ENCODE results near the gene MYCBPAP.
"Not testable (repeated sequence)": the region's sequence is repeated elsewhere in the genome, so short reads cannot be mapped to it uniquely, and the experiment has no call there.

The MYCBPAP gene

GRCh38 chr17:50466371-50467113 lies 41.7 kb upstream of the MYCBPAP start:
- Histone ChIP-seq H3K4me1 (ENCODE audit: insufficient read depth, low read length) (peaks cover 9% of the 10 kb centered on the region), H3K4me3 (ENCODE audit: low read depth in 1 of 2, low read length in 2 of 2) (no peak overlapping the region), H3K36me3 (ENCODE audit: insufficient read depth, low read length) (no peaks in the 10 kb centered on the region), H3K9me3 (ENCODE audit: low read length) (no peaks in the 10 kb centered on the region), H3K27ac (ENCODE audit: low read depth, low read length) (no peak overlapping the region), H3K9ac (ENCODE audit: low read length) (no peak overlapping the region), H3K27me3 (ENCODE audit: control insufficient read depth in 1 of 2, insufficient read depth in 2 of 2, low read length in 2 of 2) (peaks cover 11 to 17% of the 10 kb centered on the region in 2 donors)

- Histone ChIP-seq H3K4me3 (ENCODE audit: low read depth in 1 of 2, low read length in 2 of 2) (no peak overlapping the region), H3K27ac (ENCODE audit: low read depth, low read length) (no peak overlapping the region), H3K9me3 (ENCODE audit: low read length) (no peaks in the 10 kb centered on the region), H3K9ac (ENCODE audit: low read length) (no peak overlapping the region), H3K36me3 (ENCODE audit: insufficient read depth, low read length) (no peaks in the 10 kb centered on the region), H3K27me3 (ENCODE audit: control insufficient read depth in 1 of 2, insufficient read depth in 2 of 2, low read length in 2 of 2) (peaks cover 11 to 17% of the 10 kb centered on the region in 2 donors), H3K4me1 (ENCODE audit: insufficient read depth, low read length) (peaks cover 9% of the 10 kb centered on the region)
These were observed 41.0 kb upstream of the MYCBPAP start for GRCh38 chr17:50467114-50467854.

GRCh38 chr17:50467855-50468303 lies 40.4 kb upstream of the MYCBPAP start:
- H3K4me3 ChIP-seq (ENCODE audit: low read depth in 1 of 2, low read length in 2 of 2): no peak overlapping the region
- H3K36me3 ChIP-seq (ENCODE audit: insufficient read depth, low read length): no peaks in the 10 kb centered on the region
- no peak overlapping the region for H3K27ac ChIP-seq (ENCODE audit: low read depth, low read length)
- H3K27me3 ChIP-seq (ENCODE audit: control insufficient read depth in 1 of 2, insufficient read depth in 2 of 2, low read length in 2 of 2): peaks cover 11 to 17% of the 10 kb centered on the region in 2 donors
- H3K9me3 ChIP-seq (ENCODE audit: low read length): no peaks in the 10 kb centered on the region
- no peak overlapping the region for H3K9ac ChIP-seq (ENCODE audit: low read length)
- peaks cover 9% of the 10 kb centered on the region for H3K4me1 ChIP-seq (ENCODE audit: insufficient read depth, low read length)

- H3K27ac ChIP-seq (ENCODE audit: low read depth, low read length): no peak within 1 kb of the TSS
- H3K27me3 ChIP-seq (ENCODE audit: control insufficient read depth in 1 of 2, insufficient read depth in 2 of 2, low read length in 2 of 2): peaks cover 11 to 17% of the 10 kb centered on the region in 2 donors
- no peaks in the 10 kb centered on the region for H3K36me3 ChIP-seq (ENCODE audit: insufficient read depth, low read length)
- H3K4me1 ChIP-seq (ENCODE audit: insufficient read depth, low read length): peaks cover 9% of the 10 kb centered on the region
- no peaks in the 10 kb centered on the region for H3K9me3 ChIP-seq (ENCODE audit: low read length)
- H3K4me3 ChIP-seq (ENCODE audit: low read depth in 1 of 2, low read length in 2 of 2): peak within 1 kb of the TSS in 1 of 2 donors; percentile 7
- no peak within 1 kb of the TSS for H3K9ac ChIP-seq (ENCODE audit: low read length)
These were observed 39.7 kb upstream of the MYCBPAP start, which contains the start of gene CHAD for GRCh38 chr17:50468304-50469207. Gene CHAD (minus strand): TSS chr17:50468880. CDS start chr17:50468813, 67 bp downstream.

- Histone ChIP-seq H3K27ac (ENCODE audit: low read depth, low read length) (no peak overlapping the region), H3K27me3 (ENCODE audit: control insufficient read depth in 1 of 2, insufficient read depth in 2 of 2, low read length in 2 of 2) (peaks cover 11 to 17% of the 10 kb centered on the region in 2 donors), H3K9me3 (ENCODE audit: low read length) (no peaks in the 10 kb centered on the region), H3K36me3 (ENCODE audit: insufficient read depth, low read length) (no peaks in the 10 kb centered on the region), H3K9ac (ENCODE audit: low read length) (no peak overlapping the region), H3K4me1 (ENCODE audit: insufficient read depth, low read length) (peaks cover 9% of the 10 kb centered on the region), H3K4me3 (ENCODE audit: low read depth in 1 of 2, low read length in 2 of 2) (no peak overlapping the region)
These were observed 39.0 kb upstream of the MYCBPAP start for GRCh38 chr17:50469208-50469605.

GRCh38 chr17:50469671-50470305 lies 38.5 kb upstream of the MYCBPAP start:
- no peaks in the 10 kb centered on the region for H3K36me3 ChIP-seq (ENCODE audit: insufficient read depth, low read length)
- H3K27me3 ChIP-seq (ENCODE audit: control insufficient read depth in 1 of 2, insufficient read depth in 2 of 2, low read length in 2 of 2): peaks cover 11 to 17% of the 10 kb centered on the region in 2 donors
- no peak overlapping the region for H3K27ac ChIP-seq (ENCODE audit: low read depth, low read length)
- peaks cover 9% of the 10 kb centered on the region for H3K4me1 ChIP-seq (ENCODE audit: insufficient read depth, low read length)
- H3K9ac ChIP-seq (ENCODE audit: low read length): no peak overlapping the region
- H3K9me3 ChIP-seq (ENCODE audit: low read length): no peaks in the 10 kb centered on the region
- H3K4me3 ChIP-seq (ENCODE audit: low read depth in 1 of 2, low read length in 2 of 2): no peak overlapping the region

GRCh38 chr17:50470426-50470825 lies 37.8 kb upstream of the MYCBPAP start:
- H3K27ac ChIP-seq (ENCODE audit: low read depth, low read length): no peak overlapping the region

GRCh38 chr17:50471009-50471905 lies 37.0 kb upstream of the MYCBPAP start:
- H3K4me3 ChIP-seq (ENCODE audit: low read depth in 1 of 2, low read length in 2 of 2): no peak overlapping the region
- no peaks in the 10 kb centered on the region for H3K36me3 ChIP-seq (ENCODE audit: insufficient read depth, low read length)
- H3K27ac ChIP-seq (ENCODE audit: low read depth, low read length): no peak overlapping the region
- no peaks in the 10 kb centered on the region for H3K9me3 ChIP-seq (ENCODE audit: low read length)
- peaks cover 9% of the 10 kb centered on the region for H3K4me1 ChIP-seq (ENCODE audit: insufficient read depth, low read length)
- H3K27me3 ChIP-seq (ENCODE audit: control insufficient read depth in 1 of 2, insufficient read depth in 2 of 2, low read length in 2 of 2): peaks cover 11 to 17% of the 10 kb centered on the region in 2 donors
- H3K9ac ChIP-seq (ENCODE audit: low read length): no peak overlapping the region

More at GRCh38 chr17:50470426-50470825, 37.8 kb upstream of the MYCBPAP start:
- H3K4me3 ChIP-seq (ENCODE audit: low read depth in 1 of 2, low read length in 2 of 2): no peak overlapping the region
- peaks cover 9% of the 10 kb centered on the region for H3K4me1 ChIP-seq (ENCODE audit: insufficient read depth, low read length)
- no peaks in the 10 kb centered on the region for H3K9me3 ChIP-seq (ENCODE audit: low read length)
- no peaks in the 10 kb centered on the region for H3K36me3 ChIP-seq (ENCODE audit: insufficient read depth, low read length)
- H3K9ac ChIP-seq (ENCODE audit: low read length): no peak overlapping the region
- peaks cover 11 to 17% of the 10 kb centered on the region in 2 donors for H3K27me3 ChIP-seq (ENCODE audit: control insufficient read depth in 1 of 2, insufficient read depth in 2 of 2, low read length in 2 of 2)

- H3K9ac ChIP-seq (ENCODE audit: low read length): no peak overlapping the region
- H3K27ac ChIP-seq (ENCODE audit: low read depth, low read length): no peak overlapping the region
- peaks cover 9% of the 10 kb centered on the region for H3K4me1 ChIP-seq (ENCODE audit: insufficient read depth, low read length)
- H3K4me3 ChIP-seq (ENCODE audit: low read depth in 1 of 2, low read length in 2 of 2): no peak overlapping the region
- H3K27me3 ChIP-seq (ENCODE audit: control insufficient read depth in 1 of 2, insufficient read depth in 2 of 2, low read length in 2 of 2): peaks cover 11 to 17% of the 10 kb centered on the region in 2 donors
- H3K9me3 ChIP-seq (ENCODE audit: low read length): no peaks in the 10 kb centered on the region
- no peaks in the 10 kb centered on the region for H3K36me3 ChIP-seq (ENCODE audit: insufficient read depth, low read length)
These were observed 36.0 kb upstream of the MYCBPAP start for GRCh38 chr17:50472286-50472685.

GRCh38 chr17:50472761-50473161 lies 35.5 kb upstream of the MYCBPAP start:
- peaks cover 8 to 12% of the 10 kb centered on the region in 2 donors for H3K27me3 ChIP-seq (ENCODE audit: control insufficient read depth in 1 of 2, insufficient read depth in 2 of 2, low read length in 2 of 2)
- H3K27ac ChIP-seq (ENCODE audit: low read depth, low read length); H3K4me1 ChIP-seq (ENCODE audit: insufficient read depth, low read length); H3K4me3 ChIP-seq (ENCODE audit: low read depth in 1 of 2, low read length in 2 of 2); H3K9ac ChIP-seq (ENCODE audit: low read length); H3K9me3 ChIP-seq (ENCODE audit: low read length); H3K36me3 ChIP-seq (ENCODE audit: insufficient read depth, low read length): not testable (repeated sequence)

Measured in muscle layer of colon (tissue), 2 donors.